Measurements from ENCODE around the gene SEL1L2. TPM values are rescaled to one million over a fixed set of nuclear protein-coding genes. Genes with fewer than 3 reads are reported as not detected.

Gene SEL1L2
- polyA plus RNA-seq, 1 experiment, result 0.38 TPM

DNA sequence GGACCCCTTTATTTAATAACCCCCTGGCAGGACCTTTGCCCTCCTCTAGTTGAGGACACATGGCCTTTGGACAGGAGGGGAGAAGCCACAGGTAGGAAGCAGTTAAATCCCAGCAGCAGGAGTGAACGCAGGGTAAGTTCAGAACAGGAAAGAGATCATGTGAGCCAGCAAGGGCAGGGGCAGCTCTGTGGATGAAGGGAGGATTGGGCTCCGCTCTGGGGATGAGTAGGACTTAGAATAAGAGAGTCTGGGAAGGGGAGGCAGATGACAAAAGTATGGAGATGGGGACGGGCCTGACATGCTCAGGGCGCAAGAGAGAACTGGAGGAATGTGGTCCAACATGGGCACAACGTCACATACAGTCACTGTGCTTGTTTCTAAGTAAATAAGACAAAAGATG is 116.6 kb downstream of the SEL1L2 start:
- ChIA-PET POLR2A (no interaction called here), CTCF (interaction anchor here (1.1 kb wide), 1 partner anchor 17 kb away, joined by 3 read pairs; no protein-coding TSS in a partner anchor)
- Histone ChIP-seq H3K27me3 (ENCODE audit: control insufficient read depth, insufficient read depth, low read length) (no peaks in the 10 kb centered on the region), H3K36me3 (ENCODE audit: control insufficient read depth, insufficient read depth, low read length) (no peaks in the 10 kb centered on the region), H3K4me3 (ENCODE audit: low read depth, low read length) (no peak overlapping the region)
- TF ChIP-seq, protein P1, sequence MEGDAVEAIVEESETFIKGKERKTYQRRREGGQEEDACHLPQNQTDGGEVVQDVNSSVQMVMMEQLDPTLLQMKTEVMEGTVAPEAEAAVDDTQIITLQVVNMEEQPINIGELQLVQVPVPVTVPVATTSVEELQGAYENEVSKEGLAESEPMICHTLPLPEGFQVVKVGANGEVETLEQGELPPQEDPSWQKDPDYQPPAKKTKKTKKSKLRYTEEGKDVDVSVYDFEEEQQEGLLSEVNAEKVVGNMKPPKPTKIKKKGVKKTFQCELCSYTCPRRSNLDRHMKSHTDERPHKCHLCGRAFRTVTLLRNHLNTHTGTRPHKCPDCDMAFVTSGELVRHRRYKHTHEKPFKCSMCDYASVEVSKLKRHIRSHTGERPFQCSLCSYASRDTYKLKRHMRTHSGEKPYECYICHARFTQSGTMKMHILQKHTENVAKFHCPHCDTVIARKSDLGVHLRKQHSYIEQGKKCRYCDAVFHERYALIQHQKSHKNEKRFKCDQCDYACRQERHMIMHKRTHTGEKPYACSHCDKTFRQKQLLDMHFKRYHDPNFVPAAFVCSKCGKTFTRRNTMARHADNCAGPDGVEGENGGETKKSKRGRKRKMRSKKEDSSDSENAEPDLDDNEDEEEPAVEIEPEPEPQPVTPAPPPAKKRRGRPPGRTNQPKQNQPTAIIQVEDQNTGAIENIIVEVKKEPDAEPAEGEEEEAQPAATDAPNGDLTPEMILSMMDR (IDR thresholded peaks at IDR 0.05; ENCODE audit: insufficient read depth, low read depth, low read length), result no peak
- DNase-seq (ENCODE audit: low read depth), result no peak

GRCh38 chr20:13870170-13870748 is 120.2 kb downstream of the SEL1L2 start:
- TF ChIP-seq, protein P1 (IDR thresholded peaks at IDR 0.05; ENCODE audit: insufficient read depth, low read depth, low read length), result no peak
- POLR2A ChIA-PET, result no interaction called here
- CTCF ChIA-PET, result no interaction called here

GRCh38 chr20:13868331-13868730 is 122.1 kb downstream of the SEL1L2 start:
- DNase-seq (ENCODE audit: low read depth), result peak; percentile 67
- POLR2A ChIA-PET, result no interaction called here
- CTCF ChIA-PET, result no interaction called here
- H3K27me3 ChIP-seq (ENCODE audit: control insufficient read depth, insufficient read depth, low read length), result no peaks in the 10 kb centered on the region
- no peak overlapping the region for H3K4me3 ChIP-seq (ENCODE audit: low read depth, low read length)
- TF ChIP-seq, protein P1 (IDR thresholded peaks at IDR 0.05; ENCODE audit: insufficient read depth, low read depth, low read length), result no peak
- H3K36me3 ChIP-seq (ENCODE audit: control insufficient read depth, insufficient read depth, low read length), result no peaks in the 10 kb centered on the region

More at GRCh38 chr20:13870170-13870748, 120.2 kb downstream of the SEL1L2 start:
- Histone ChIP-seq H3K4me3 (ENCODE audit: low read depth, low read length) (no peak overlapping the region), H3K27me3 (ENCODE audit: control insufficient read depth, insufficient read depth, low read length) (no peaks in the 10 kb centered on the region), H3K36me3 (ENCODE audit: control insufficient read depth, insufficient read depth, low read length) (no peaks in the 10 kb centered on the region)
- DNase-seq (ENCODE audit: low read depth), result no peak

GRCh38 chr20:13865791-13866351 is 124.5 kb downstream of the SEL1L2 start:
- POLR2A ChIA-PET, result interaction anchor here (0.7 to 1.0 kb wide), 3 partner anchors 10 to 47 kb away, joined by 3 to 4 read pairs (median 4); no protein-coding TSS in a partner anchor
- Histone ChIP-seq H3K36me3 (ENCODE audit: control insufficient read depth, insufficient read depth, low read length) (no peaks in the 10 kb centered on the region), H3K27me3 (ENCODE audit: control insufficient read depth, insufficient read depth, low read length) (no peaks in the 10 kb centered on the region), H3K4me3 (ENCODE audit: low read depth, low read length) (no peak overlapping the region)
- peak; percentile 85 for DNase-seq (ENCODE audit: low read depth)
- CTCF ChIA-PET, result interaction anchor here (0.7 to 1.4 kb wide), 3 partner anchors 14 to 113 kb away, joined by 3 to 6 read pairs (median 4); no protein-coding TSS in a partner anchor
- TF ChIP-seq, protein P1 (IDR thresholded peaks at IDR 0.05; ENCODE audit: insufficient read depth, low read depth, low read length), result no peak

GRCh38 chr20:13865156-13865555 is 125.3 kb downstream of the SEL1L2 start:
- TF ChIP-seq, protein P1 (IDR thresholded peaks at IDR 0.05; ENCODE audit: insufficient read depth, low read depth, low read length), result no peak
- Histone ChIP-seq H3K36me3 (ENCODE audit: control insufficient read depth, insufficient read depth, low read length) (no peaks in the 10 kb centered on the region), H3K4me3 (ENCODE audit: low read depth, low read length) (no peak overlapping the region), H3K27me3 (ENCODE audit: control insufficient read depth, insufficient read depth, low read length) (no peaks in the 10 kb centered on the region)
- no peak for DNase-seq (ENCODE audit: low read depth)
- ChIA-PET CTCF (interaction anchor here (1.2 to 1.4 kb wide), 2 partner anchors 13 to 45 kb away, joined by 4 to 6 read pairs; no protein-coding TSS in a partner anchor), POLR2A (interaction anchor here (0.7 to 1.0 kb wide), 2 partner anchors 13 to 46 kb away, joined by 3 to 4 read pairs; no protein-coding TSS in a partner anchor)
